GM12865 (cell line): ENCODE data around the gene FRMD4A.

Experiments used
- DNase-seq: peaks from one replicate; pipeline ENCODE4 v3.0.0; 2010; ENCODE audit warnings: low read depth
- H3K4me3 ChIP-seq: 2 replicates; pipeline ENCODE4 v1.5.1; 2011; ENCODE audit warnings: mild to moderate bottlenecking, low read depth, low read length, control low read depth
- CTCF ChIP-seq: IDR thresholded peaks from 2 replicates; pipeline ENCODE4 v1.5.1; 2011; ENCODE audit warnings: low read length, control low read depth, low read depth, inconsistent platforms; ENCODE audit not compliant: insufficient read depth; ENCODE audit errors: missing control alignments

Gene FRMD4A

GRCh38 chr10:14330388-14331061 is at the start of gene FRMD4A:
Gene FRMD4A, minus strand, starts transcription at chr10:14330924.
- no peak within 1 kb of the TSS for H3K4me3 ChIP-seq
- no peak for DNase-seq
- TF ChIP-seq CTCF = no peak

- H3K4me3 ChIP-seq = no peak overlapping the region
- no peak for DNase-seq
- TF ChIP-seq CTCF = no peak
Observed at GRCh38 chr10:14379556-14380280, 49.0 kb upstream of the FRMD4A start.

GRCh38 chr10:14378387-14378960 is 47.8 kb upstream of the FRMD4A start:
- H3K4me3 ChIP-seq = no peak overlapping the region
- TF ChIP-seq CTCF = no peak
- DNase-seq = peak; percentile 18

- H3K4me3 ChIP-seq = no peak overlapping the region
- DNase-seq = no peak
- TF ChIP-seq CTCF = no peak
Observed at GRCh38 chr10:14377591-14378175, 47.0 kb upstream of the FRMD4A start.

GRCh38 chr10:14374745-14375445 is 44.2 kb upstream of the FRMD4A start:
- no peak for TF ChIP-seq CTCF
- H3K4me3 ChIP-seq = no peak overlapping the region
- DNase-seq = peak; percentile 26

GRCh38 chr10:14372606-14373005 is 41.9 kb upstream of the FRMD4A start:
- no peak overlapping the region for H3K4me3 ChIP-seq
- no peak for TF ChIP-seq CTCF
- no peak for DNase-seq
